ENCODE measurements around the gene CTSW.

GRCh38 chr11:65915821-65916251, 36.2 kb downstream of the CTSW start:
- no peak for TF ChIP-seq POLR2A (IDR thresholded peaks at IDR 0.05)
- TF ChIP-seq CTCF (IDR thresholded peaks at IDR 0.05): no peak

Data from thyroid gland (tissue), 4 donors.